BJ (cell line): ENCODE results near the gene FAM167B. TPM values are rescaled to one million over a fixed set of nuclear protein-coding genes. Genes with fewer than 3 reads are reported as not detected.

Experiments used
- CTCF ChIA-PET: fragments of 350-600 bp; formaldehyde crosslinking; extraction: SDS; loops from one replicate; lab custom pipeline; 2021; ENCODE audit warnings: antibody characterized with exemption, inconsistent platforms; lab: Yijun Ruan, JAX
- POLR2A ChIA-PET: fragments of 300-600 bp; sonication (Branson Sonifier 250); formaldehyde crosslinking; extraction: SDS; loops from one replicate; lab custom pipeline; 2021; ENCODE audit warnings: antibody characterized with exemption; lab: Charles Lee
- DNase-seq: peaks from one replicate; pipeline ENCODE4 v3.0.0-alpha.2; 2011; ENCODE audit warnings: low read depth
- H3K27me3 ChIP-seq: 2 replicates; pipeline ENCODE4 v1.6.0; 2011; ENCODE audit warnings: low read length; ENCODE audit not compliant: control insufficient read depth, insufficient read depth
- H3K36me3 ChIP-seq: 2 replicates; pipeline ENCODE4 v1.5.1; 2011; ENCODE audit warnings: low read length; ENCODE audit not compliant: control insufficient read depth, insufficient read depth
- H3K4me3 ChIP-seq: 2 replicates; pipeline ENCODE4 v1.5.1; 2011; ENCODE audit warnings: low read depth, mild to moderate bottlenecking, control low read depth, low read length
- polyA plus RNA-seq: library from polyadenylated mRNA; depleted of rRNA; stranded (reverse); fragments of >200 nt; gene quantifications from 2 replicates; pipeline ENCODE4 v1.2.3, GENCODE V29; 2011
- TF ChIP-seq, protein P1 (sequence below): IDR thresholded peaks from 2 replicates; pipeline ENCODE4 v1.5.1; 2011; ENCODE audit warnings: low read depth, mild to moderate bottlenecking, control low read depth, inconsistent platforms, low read length, moderate library complexity; ENCODE audit not compliant: insufficient read depth

The FAM167B gene
- polyA plus RNA-seq, 1 experiment = 3.5 TPM

DNA sequence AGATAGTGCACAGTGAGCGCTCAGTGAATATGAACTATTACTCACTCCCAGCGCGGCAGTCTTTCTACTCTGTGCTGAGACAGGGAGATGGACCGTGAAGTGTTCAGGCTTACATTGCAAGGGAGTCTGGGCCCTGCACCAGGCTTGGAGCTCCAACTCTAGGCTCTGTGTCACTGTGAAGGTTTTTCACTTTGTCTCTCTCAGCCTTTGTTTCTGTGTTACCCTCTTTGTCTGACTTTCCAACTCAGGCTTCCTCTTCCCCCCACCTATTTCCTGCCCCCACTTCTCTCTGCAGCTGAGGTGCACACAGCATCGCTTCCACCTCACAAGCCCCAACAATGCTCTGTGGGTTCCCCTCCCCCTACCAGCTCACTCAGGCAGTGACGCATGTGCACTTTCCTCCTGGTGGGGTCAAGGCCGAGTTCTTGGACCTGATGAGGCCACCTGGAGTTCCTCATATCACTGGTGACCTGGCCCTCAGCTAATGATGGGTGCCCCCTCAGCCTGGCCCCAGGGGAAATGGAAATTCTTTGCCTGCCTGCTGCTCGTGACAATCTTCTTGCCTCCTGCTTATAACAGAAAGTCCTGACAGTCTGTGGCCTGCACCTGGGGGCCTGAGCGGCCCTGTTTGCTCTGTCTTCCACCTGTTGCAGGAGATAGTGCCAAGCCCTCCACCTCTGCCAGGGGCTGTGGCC is 3.0 kb downstream of the FAM167B start:
- no peaks in the 10 kb centered on the region for H3K27me3 ChIP-seq
- H3K36me3 ChIP-seq = no peaks in the 10 kb centered on the region
- no peak overlapping the region for H3K4me3 ChIP-seq
- no peak for DNase-seq
- TF ChIP-seq, protein P1, sequence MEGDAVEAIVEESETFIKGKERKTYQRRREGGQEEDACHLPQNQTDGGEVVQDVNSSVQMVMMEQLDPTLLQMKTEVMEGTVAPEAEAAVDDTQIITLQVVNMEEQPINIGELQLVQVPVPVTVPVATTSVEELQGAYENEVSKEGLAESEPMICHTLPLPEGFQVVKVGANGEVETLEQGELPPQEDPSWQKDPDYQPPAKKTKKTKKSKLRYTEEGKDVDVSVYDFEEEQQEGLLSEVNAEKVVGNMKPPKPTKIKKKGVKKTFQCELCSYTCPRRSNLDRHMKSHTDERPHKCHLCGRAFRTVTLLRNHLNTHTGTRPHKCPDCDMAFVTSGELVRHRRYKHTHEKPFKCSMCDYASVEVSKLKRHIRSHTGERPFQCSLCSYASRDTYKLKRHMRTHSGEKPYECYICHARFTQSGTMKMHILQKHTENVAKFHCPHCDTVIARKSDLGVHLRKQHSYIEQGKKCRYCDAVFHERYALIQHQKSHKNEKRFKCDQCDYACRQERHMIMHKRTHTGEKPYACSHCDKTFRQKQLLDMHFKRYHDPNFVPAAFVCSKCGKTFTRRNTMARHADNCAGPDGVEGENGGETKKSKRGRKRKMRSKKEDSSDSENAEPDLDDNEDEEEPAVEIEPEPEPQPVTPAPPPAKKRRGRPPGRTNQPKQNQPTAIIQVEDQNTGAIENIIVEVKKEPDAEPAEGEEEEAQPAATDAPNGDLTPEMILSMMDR = no peak
- ChIA-PET POLR2A (no interaction called here), CTCF (interaction anchor here (0.7 to 3.0 kb wide), 4 partner anchors 11 to 38 kb away, joined by 4 to 22 read pairs (median 6); no protein-coding TSS in a partner anchor)

DNA sequence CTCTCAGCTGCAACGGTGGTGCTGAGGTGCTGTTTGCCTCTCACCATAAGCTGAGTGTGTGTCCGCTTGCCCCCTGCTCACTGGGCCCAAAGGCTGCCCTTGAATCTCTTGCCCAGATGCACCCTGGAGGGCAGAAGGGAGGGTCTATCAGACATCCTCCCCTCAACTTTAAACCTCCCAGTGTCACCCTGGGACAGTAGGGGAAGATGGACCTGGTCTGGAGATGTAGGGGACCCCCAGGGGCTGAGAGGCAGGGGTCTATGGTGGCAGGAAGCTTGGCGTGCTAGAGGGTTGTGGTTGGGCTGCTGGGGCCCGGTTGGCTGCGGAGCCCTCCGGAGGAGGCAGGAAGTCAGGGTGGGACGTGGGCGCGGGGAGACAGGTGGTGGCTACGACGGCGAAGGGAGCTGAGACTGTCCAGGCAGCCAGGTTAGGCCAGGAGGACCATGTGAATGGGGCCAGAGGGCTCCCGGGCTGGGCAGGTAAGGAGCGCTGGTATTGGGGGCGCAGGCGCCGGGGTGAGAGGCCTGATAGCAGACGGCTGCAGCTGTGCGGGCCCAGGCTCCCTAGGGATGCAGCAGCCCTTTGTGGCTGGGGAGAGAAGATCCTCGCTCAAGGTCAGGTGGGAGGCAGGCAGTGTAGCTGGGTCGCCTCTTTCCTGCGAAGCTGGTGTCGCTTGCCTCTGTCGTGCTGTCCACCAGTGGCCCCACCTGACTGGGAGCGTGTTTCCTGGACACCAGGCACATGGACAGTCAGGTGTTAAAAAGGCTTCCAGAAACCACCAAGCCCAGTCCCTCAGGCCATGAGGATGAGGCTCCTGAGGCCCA is 4.1 kb downstream of the FAM167B start, which contains the start of gene LCK:
TSS of gene LCK (plus strand) at position 373 of the 824 bp plus-strand sequence. CDS start 23,065 bp downstream, outside the sequence.
- no peak for DNase-seq
- H3K4me3 ChIP-seq = no peak within 1 kb of the TSS
- H3K36me3 ChIP-seq = no peaks in the 10 kb centered on the region
- no peaks in the 10 kb centered on the region for H3K27me3 ChIP-seq
- ChIA-PET POLR2A (no interaction called here), CTCF (interaction anchor here (1.1 to 1.9 kb wide), 2 partner anchors 36 kb away, joined by 4 to 8 read pairs; no protein-coding TSS in a partner anchor)
- TF ChIP-seq, protein P1 = no peak

DNA sequence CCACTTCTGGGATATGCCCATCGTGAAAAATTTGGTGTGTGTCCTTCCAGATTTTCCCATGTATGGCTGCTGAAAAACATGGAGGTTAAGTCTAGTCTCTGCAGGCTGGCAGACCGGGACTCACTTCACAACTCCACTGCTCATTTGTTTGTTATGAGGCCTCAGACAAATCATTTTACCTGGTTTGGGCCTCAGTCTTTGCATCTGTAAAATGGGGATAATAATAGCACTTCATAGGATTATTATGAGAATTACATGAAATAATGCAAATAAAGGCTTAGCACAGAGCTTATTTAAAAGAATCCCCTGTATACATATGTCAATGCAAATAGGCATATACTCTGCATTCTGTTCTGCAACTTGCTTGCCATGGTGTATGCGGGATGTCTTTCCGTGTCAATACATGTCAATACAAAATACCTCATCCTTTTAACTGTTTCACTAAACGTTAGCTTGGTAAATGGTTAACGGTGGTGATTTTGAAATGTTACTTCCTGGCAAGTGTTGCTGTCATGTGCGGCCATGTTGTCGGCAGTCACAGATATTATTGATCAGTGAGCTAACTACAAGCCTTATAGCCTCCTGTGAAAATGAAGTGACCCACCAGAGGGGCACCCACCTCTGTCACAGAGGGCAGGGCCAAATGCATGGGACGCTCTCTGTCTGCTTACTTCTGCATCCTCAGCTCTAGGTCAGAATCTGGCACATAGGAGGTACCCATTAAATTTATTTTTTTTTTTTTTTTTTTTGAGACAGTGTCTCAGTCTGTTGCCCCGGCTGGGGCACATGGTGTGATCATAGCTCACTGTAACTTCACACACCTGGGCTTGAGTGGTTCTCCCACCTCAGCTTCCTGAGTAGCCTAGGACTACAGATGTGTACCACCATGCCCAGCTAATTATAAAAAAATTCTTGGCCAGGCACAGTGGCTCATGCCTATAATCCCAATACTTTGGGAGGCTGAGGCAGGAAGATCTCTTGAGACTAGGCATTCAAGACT is 8.3 kb downstream of the FAM167B start:
- CTCF ChIA-PET = no interaction called here
- H3K27me3 ChIP-seq = no peaks in the 10 kb centered on the region
- POLR2A ChIA-PET = no interaction called here

DNA sequence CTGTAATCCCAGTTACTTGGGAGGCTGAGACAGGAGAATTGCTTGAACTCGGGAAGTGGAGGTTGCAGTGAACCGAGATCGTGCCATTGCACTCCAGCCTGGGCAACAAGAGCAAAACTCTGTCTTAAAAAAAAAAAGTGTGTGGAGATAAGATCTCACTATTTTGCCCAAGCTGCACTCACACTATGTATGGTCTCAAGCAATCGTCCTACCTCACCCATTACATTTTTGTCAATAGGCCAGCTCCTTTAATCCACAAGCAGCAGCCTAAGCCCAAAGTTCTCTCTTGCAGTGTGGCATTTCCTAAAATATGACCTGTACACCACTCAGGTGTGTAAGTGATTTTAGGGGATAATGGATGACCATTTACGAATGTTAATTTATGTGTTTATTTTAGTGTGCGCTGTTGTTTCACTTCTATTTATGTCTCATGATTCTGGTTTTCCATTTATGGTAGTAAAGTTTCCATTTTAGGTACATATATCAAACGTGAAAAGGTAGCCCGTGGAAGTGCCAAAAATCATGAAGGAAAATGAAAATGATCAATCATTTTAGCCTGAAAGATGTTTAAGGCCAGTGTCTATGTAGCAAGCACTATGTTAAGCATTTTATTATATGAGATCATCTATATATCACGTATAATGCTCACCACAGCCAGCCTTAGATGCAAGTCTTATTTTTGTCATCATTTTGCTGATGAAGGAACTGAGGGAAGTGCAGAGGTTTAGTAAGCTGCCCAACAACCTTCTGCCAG is 9.6 kb downstream of the FAM167B start:
- TF ChIP-seq, protein P1 = no peak
- Histone ChIP-seq H3K36me3 (no peaks in the 10 kb centered on the region), H3K27me3 (no peaks in the 10 kb centered on the region), H3K4me3 (no peak overlapping the region)
- POLR2A ChIA-PET = no interaction called here
- no peak for DNase-seq
- CTCF ChIA-PET = interaction anchor here (1.3 to 4.3 kb wide), 2 partner anchors 9 to 41 kb away, joined by 4 to 25 read pairs; partner anchors contain the start of gene FAM167B

More for the DNA sequence above, 8.3 kb downstream of the FAM167B start:
- TF ChIP-seq, protein P1 = no peak
- Histone ChIP-seq H3K36me3 (no peaks in the 10 kb centered on the region), H3K4me3 (no peak overlapping the region)
- no peak for DNase-seq
